Smooth muscle cell of the brain vasculature (primary cell): ENCODE results near the gene PTPMT1.
"Not testable (repeated sequence)": the region's sequence is repeated elsewhere in the genome, so short reads cannot be mapped to it uniquely, and the experiment has no call there.

Source experiments
- DNase-seq: peaks from one replicate; pipeline ENCODE4 v3.0.0-alpha.2; 2012; ENCODE audit warnings: low read depth, low spot score

PTPMT1 gene

GRCh38 chr11:47546274-47546673 is 19.1 kb upstream of the PTPMT1 start:
- DNase-seq, result not testable (repeated sequence)

DNA sequence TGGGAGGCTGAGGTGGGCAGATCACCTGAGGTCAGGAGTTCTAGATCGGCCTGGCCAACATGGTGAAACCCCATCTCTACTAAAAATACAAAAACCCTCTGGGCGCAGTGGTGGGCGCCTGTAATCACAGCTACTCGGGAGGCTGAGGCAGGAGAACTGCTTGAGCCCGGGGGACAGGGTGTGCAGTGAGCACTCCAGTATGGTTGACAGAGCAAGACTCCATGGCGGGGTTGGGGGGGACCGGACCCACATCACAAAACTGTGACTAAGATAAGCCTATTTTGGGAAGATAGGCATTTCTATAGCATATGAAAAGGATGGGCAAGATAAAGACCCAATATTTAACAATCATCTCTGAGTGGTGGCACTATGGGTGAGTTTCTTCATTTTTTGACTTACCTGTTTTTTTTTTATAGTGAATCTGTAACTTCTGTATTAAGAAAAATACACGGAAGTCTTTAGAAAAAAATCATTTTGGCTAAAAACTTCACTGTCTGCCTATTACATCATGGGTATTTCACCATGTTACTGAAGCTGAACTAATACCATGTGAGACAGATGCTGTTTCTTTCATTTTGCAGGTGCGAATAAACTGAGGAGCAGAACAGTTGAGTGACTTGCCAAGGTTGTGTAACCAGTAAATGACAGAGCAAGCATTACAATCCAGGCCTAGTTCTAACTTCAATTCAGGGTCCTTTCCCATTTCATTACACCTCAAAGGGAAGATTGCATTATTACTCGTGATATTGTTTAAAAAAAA is 14.9 kb upstream of the PTPMT1 start:
- DNase-seq, result no peak

- no peak for DNase-seq
These were observed 14.3 kb upstream of the PTPMT1 start for GRCh38 chr11:47551086-47551485.

GRCh38 chr11:47552056-47552565 is 13.3 kb upstream of the PTPMT1 start:
- DNase-seq, result no peak

- DNase-seq, result peak; percentile 70
These were observed 12.6 kb upstream of the PTPMT1 start, which contains the start of gene CELF1 for GRCh38 chr11:47552566-47553405. CELF1 (minus strand) TSS chr11:47553132; CDS start chr11:47499523, 53,609 bp downstream.

GRCh38 chr11:47553406-47553743 is 12.0 kb upstream of the PTPMT1 start:
- DNase-seq, result peak; percentile 28

- not testable (repeated sequence) for DNase-seq
These were observed 8.4 kb upstream of the PTPMT1 start for GRCh38 chr11:47557004-47557403.

DNA sequence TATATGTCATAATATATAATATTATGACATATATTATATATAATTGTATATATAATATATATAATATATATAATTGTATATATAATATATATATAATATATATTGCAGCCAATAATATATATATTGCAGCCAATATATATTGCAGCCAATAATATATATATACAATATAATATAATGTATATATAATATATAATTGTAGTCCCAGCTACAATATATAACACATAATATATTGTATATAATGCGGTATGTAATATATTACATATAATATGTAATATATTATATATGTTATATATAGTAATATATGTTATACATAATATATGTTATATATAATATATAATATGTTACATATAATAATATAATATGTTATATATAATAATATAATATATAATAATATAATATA is 6.7 kb upstream of the PTPMT1 start:
- DNase-seq, result no peak

DNA sequence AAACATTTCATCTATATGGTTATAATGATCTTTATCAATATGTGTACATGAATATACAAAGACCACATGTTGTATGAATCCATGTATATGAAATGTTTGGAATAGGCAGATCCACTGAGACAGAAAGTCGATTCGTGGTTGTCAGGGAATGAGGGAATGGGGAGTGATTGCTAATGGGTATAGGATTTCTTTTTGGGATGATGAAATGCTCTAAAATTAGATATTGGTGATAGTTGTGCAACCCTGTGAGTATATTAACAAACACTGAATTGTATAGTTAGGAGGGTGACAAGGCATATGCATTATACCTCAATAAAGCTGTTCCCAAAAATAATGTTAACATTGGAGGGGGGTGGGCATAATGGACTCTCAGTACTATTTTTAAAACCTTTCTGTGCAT is 5.0 kb upstream of the PTPMT1 start:
- no peak for DNase-seq

DNA sequence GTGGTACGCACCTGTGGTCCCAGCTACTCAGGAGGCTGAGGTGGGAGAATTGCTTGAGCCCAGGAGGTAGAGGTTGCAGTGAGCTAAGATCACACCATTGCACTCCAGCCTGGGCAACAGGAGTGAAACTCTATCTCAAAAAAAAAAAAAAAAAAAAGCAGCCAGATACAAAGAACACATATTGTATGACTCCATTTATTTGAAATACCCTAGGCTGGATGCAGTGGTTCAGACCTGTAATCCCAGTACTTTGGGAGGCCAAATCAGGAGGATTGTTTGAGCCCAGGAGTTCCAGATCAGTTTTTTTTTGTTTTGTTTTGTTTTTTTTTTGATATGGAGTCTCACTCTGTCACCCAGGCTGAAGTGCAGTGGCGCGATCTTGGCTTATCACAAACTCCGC is 3.0 kb upstream of the PTPMT1 start:
- not testable (repeated sequence) for DNase-seq

DNA sequence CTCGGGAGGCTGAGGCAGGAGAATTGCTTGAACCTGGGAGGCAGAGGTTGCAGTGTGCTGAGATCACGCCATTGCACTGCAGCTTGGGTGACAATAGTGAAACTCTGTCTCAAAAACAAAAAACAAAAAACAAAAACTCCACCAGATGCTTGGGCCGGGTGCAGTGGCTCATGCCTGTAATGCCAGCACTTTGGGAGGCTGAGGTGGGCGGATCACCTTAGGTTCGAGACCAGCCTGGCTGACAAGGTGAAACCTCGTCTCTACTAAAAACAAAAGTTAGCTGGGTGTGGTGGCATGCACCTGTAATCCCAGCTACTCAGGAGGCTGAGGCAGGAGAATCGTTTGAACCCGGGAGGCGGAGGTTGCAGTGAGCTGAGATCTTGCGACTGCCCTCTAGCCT is 1.0 kb upstream of the PTPMT1 start:
- not testable (repeated sequence) for DNase-seq

DNA sequence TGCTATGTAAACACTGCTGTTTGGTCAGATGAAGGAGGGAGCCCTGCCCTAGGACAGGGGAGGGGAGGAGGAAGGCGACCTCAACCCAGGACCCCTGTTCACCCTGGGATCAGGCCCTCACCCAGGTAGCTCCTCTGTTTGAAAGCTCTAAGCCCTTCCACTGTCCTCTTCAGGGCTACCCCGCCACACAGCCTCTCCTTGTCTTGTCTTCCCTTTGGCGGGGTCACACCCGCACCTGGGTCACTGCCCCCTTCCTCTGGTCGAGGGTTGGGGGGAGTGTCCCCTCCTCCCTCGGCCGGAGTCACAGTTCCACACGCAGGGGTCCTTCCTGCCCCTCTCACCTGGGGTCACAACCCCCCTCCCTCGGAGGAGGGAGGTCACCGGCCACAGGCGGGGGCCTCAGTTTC is 463 bp upstream of the PTPMT1 start:
- DNase-seq, result no peak

GRCh38 chr11:47566149-47566698 is 825 bp downstream of the PTPMT1 start:
- DNase-seq, result no peak

GRCh38 chr11:47569646-47570045 is 4.2 kb downstream of the PTPMT1 start:
- DNase-seq, result no peak

- no peak for DNase-seq
These were observed 5.4 kb downstream of the PTPMT1 start for GRCh38 chr11:47570651-47571356.

DNA sequence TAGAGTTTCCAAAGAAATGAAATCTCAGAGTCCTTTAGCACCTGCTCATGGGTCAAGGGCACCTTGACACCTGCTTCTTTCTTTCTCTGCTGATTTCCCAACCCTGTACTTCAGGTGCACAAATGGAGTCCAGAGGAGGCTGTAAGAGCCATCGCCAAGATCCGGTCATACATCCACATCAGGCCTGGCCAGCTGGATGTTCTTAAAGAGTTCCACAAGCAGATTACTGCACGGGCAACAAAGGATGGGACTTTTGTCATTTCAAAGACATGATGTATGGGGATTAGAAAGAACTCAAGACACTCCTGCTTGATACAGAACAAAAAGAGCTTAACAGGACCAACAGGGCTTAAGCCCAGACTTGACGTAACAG is 5.9 kb downstream of the PTPMT1 start:
- DNase-seq, result no peak

- DNase-seq, result no peak
These were observed 6.5 kb downstream of the PTPMT1 start for GRCh38 chr11:47571895-47572294.

- DNase-seq, result peak; percentile 29
These were observed 7.4 kb downstream of the PTPMT1 start for GRCh38 chr11:47572715-47573255.

GRCh38 chr11:47573321-47573720 is 7.9 kb downstream of the PTPMT1 start:
- no peak for DNase-seq

DNA sequence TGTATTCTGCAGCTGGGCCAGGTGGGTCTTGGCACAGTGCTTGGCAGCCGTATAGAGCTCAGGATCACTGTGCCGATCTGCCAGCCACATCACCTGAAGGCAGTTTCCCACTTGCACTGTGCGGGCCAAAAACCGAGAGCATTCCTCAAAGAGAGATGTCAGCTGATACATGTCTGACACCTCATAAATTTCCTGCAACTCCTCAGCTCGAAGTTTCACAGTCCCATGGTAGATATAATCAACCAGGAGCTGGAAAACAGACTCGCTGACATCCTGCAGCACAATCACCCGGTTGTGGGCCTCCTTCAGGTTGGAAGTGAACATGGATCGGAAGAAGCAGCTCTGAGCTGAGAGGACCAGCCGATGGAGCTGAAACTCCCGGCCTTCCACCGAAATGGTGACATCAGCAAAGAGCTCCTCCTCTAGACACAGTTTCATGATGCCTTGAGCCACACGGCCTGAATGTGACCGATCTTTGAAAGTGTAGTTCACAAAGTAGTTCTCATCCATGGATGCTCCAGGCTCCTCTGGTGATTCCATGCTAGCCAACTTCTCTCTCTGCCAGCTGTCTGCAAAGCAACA is 12.2 kb downstream of the PTPMT1 start:
- DNase-seq, result no peak
